ENCODE results near the gene FAM83E.
"Not testable (repeated sequence)": the region's sequence is repeated elsewhere in the genome, so short reads cannot be mapped to it uniquely, and the experiment has no call there.

FAM83E gene

DNA sequence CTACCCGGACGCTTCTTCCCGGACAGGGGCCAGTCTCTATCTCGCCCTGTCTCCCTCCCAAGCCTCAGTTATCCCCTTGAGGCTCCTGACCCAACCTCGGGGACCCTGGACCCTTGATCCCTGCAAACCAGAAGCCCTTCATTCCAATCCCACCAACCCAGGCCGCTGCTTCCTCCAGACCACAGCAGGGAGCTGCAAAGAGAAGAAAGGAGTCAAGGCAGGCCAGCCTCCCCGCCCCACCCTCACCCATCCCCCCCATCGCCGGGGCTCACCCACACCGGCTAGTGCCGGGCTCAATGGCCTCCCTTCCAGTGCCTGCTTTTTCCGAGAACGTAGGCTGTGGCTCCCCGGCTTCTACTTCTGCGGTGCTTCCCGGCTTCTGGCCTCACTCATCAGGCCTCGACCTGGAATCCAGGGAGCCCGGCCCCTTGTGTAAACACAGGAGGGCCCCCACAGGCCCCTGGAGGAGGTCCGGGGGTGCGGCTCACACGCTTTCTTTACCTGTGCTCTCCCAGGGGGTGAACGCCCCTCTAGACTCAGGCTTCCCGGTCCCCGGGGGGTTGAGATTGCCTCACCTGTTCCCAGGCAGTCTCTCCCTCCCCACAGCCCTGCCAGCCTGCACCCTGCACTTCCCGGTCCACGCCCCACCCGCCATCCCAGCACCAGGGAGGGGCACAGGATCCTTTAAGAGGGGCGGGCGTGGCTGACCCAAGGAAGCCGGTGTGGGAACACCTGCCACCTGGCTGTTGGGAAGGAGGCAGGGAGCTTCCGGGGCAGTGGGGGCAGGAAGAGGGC is at the start of gene FAM83E:
Gene FAM83E, minus strand, starts transcription at position 641 of the 795 bp plus-strand sequence. CDS start 1,704 bp downstream, outside the sequence.
- in situ Hi-C loops (cut with MboI; ENCODE audit: low sequenced_read_pairs) = no loop called here

DNA sequence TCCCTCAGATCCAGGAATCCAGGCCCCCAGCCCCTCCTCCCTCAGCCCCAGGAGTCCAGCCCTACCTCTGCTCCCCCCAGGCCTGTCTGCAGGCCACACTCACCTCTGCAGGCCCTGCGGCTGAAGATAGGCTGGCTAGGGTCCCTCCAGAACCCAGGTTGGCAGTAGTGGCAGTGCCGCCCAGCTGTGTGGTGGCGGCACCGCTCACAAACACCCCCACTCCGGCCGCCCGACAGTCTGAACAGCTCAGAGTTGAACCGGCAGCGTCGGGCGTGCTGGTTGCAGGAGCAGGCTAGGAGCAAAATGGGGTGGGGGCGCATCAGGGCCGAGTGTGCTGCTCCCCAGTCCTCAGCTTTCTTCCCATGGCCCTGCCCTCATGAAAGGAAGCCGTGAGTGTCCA is 49.6 kb upstream of the FAM83E start:
- in situ Hi-C loops (cut with MboI; ENCODE audit: low sequenced_read_pairs) = no loop called here

DNA sequence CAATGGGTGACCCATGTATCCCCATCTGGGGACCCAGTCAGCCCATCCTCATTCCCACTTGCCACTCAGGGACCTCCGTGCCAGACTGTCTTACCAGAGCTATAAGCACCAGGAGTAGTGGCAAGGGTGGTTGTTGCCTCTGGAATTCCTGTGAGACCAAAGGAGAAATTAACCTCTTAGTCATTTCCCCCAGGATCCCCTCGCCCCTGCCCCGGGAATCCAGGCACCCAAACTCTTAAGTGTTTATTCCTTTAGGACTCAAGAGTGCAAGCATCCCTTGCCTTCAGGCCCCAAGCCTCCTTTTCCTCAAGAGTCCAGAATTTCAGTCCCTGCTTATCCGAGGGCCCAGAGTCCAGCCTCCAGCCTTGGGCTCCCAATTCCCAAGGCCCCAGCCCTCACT is 48.8 kb upstream of the FAM83E start:
- in situ Hi-C loops (cut with MboI; ENCODE audit: low sequenced_read_pairs) = no loop called here

DNA sequence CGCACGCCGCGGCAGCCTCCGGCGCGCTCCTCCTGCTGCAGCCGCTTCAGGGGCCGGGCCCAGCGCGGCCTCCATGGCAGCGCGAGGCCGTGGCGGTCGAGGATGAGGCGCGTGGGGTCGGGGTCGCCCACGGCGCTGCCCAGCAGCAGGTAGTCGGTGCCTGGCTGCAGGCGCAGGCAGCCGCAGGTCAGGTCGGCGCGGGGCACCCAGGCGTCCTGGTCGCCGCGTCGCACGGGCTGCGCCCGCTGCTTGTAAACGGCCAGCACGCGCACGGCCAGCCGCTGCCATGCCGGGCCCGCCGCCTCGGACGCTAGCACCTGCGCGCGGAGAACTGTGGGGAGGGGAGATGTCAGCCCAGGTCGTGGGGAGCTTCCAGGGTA is 46.8 kb upstream of the FAM83E start:
- in situ Hi-C loops (cut with MboI; ENCODE audit: low sequenced_read_pairs) = no loop called here

DNA sequence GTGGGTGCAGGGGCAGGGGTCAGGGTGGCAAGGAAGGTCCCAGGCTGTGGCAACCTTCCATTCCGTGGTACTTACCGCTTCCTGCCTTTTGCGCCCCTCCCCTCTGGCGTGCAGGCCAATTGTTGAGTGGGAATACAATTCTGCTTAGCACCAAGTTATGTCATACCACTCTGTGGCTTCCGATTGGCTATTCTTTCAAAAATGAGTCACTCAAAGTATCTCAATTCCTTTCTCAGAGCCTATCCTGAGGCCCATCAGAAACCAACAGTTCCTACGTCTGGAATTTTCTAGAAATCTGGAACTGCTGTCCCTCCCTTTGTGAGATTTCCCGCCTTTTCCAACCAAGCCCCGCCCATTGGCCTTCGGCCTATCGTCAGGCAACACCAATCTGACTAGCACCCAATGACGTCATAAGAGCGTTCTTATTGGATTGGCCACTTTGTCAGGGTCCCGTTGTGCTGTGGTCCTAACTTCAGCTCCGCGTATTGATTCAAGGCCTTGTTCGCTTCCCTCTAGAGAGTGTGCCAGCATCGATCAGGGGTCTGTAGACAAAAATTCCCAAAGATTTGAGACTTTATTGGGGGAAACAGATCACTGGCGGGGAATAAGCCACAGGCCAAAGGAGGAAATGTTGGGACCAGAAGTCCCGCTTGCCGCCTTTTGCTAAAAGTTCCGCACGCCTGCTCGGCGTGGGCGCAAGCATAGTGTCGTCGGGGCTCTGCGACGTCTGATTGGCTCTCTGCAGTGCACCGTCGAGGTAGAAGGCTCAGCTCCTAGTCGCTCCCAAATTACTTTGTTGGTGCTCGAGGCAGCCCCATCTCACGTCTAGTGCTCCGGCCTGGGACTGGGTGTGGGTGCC is 46.2 kb upstream of the FAM83E start:
- in situ Hi-C loops (cut with MboI; ENCODE audit: low sequenced_read_pairs) = no loop called here

DNA sequence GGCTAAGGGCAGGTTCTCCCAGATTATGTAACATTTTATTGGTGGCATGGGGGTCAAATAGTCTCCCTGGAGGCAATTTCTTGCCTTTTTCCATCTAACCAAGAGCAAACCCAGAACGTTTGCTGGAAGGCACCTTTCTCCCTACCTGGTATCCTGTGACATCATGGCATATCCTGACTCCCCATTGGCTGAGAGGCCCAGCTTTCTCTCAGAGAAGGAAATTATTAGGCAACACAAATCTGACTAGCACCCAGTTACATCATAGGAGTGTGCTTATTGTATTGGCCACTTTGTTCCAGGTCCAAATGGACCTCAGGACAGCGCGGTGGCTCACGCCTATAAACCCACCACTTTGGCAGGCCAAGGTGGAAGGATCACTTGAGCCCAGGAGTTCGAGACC is 44.9 kb upstream of the FAM83E start:
- in situ Hi-C loops (cut with MboI; ENCODE audit: low sequenced_read_pairs) = no loop called here

DNA sequence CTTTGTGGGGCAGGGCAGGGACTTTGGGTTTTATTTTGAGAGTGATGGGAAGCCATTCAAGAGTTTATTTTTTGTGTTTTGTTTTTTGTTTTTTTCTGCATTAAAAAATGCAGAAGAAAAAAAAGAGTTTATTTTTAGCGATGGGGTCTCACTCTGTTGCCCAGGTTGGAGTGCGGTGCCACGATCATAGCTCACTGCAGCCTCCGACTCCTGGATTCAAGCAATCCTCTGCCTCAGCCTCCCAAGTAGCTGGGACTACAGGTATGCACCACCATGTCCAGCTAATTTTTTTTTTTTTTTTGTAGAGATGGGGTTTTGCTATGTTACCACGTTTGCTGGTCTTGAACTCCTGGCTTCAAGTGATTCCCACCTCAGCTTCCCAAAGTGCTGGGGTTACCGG is 43.6 kb upstream of the FAM83E start:
- in situ Hi-C loops (cut with MboI; ENCODE audit: low sequenced_read_pairs) = no loop called here

DNA sequence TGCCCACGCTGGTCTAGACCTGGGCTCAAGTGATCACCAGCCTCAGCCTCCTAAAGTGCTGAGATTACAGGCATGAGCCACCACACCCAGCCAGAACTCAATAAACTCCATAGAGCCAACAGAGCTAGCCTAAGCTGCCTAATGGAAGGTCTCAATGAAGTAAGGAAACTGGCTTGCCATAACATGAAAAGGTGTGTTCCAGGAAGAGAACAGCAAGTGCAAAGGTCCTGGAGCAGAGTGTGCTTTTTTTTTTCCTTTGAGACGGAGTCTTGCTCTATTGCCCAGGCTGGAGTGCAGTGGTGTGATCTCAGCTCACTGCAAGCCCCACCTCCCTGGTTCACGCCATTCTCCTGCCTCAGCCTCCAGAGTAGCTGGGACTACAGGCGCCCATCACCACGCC is 43.0 kb upstream of the FAM83E start:
- in situ Hi-C loops (cut with MboI; ENCODE audit: low sequenced_read_pairs) = not testable (repeated sequence)

DNA sequence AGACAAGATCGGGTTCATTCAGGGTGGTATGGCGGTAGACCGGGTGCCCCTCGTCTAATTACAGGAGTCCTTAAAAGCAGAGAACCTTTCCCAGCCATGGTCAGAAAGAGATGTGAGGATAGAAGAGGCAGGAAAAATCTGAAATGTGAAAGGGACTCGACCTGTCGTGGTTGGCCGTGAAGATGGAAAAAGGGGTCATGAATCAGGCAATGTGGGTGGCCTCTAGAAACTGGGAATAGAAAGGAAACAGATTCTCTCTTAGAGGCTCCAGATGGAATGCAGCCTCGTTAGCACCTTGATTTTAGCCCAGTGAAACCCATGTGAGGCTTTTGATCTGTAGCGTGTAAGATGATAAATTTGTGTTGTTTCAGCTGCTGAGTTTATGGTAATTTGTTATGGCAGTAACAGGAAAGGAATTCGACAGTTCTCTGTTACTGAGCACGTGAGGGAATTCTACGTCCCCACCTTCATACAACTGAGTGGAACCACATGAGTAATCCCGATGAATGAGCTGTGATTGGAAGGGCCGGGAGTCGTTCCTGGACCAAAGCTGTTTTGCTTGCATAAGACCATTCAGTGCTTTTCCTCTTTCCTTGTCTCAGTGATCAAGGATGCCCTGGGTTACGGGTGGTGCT is 42.1 kb upstream of the FAM83E start:
- in situ Hi-C loops (cut with MboI; ENCODE audit: low sequenced_read_pairs) = no loop called here

DNA sequence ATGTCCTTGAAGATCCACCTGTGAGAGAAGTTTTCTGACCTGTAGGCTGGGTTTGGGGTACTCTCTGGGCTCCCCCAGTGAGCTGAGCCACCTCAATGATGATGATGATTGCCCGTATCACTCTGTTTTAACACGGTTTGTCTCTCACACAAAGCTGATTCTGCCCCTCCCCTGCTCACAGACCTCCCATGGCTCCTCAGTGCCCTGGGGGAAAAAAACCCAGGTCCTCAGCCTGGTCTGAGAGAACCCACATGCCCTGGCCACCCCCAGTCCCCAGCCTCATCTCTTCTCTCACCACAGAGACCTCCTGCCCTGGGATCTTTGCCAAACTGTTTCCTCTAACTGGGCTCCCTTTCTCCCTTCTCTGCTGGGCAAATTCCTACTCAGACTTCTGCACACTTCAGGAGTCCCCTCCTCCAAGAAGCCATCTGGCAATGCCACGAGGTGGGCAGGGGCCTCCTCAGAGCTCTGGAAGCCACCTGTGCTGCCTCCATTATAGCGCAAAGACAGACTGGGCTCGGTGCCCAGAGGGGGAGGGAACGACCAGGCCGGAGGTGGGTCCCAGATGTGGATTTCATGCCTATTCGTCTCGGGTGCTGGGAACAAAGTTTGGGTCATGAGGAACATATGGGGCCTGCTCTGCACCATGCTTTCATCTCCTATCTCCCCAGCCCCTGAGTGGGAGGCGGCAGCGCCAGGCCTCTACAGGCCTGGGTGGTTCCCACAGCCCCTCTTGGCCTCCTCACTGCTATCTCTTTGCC is 39.6 kb upstream of the FAM83E start:
- in situ Hi-C loops (cut with MboI; ENCODE audit: low sequenced_read_pairs) = no loop called here

DNA sequence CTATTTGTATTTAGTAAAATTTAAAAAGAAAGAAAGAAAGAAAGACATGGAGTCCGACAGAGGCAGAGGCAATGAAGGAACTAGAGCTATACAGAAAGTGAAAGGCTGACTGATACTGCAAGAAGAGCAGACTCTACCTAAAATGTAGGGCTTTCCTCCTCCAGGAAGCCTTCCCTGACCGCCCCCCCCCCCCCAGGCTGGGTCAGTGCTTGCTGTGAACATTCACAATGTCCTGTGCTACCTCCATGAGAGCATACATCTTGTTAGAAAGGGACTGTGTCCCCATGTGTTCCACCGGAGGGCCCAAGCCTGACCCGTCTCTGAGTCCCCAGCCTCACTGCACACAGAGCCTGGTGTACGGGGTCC is 36.8 kb upstream of the FAM83E start:
- in situ Hi-C loops (cut with MboI; ENCODE audit: low sequenced_read_pairs) = no loop called here

DNA sequence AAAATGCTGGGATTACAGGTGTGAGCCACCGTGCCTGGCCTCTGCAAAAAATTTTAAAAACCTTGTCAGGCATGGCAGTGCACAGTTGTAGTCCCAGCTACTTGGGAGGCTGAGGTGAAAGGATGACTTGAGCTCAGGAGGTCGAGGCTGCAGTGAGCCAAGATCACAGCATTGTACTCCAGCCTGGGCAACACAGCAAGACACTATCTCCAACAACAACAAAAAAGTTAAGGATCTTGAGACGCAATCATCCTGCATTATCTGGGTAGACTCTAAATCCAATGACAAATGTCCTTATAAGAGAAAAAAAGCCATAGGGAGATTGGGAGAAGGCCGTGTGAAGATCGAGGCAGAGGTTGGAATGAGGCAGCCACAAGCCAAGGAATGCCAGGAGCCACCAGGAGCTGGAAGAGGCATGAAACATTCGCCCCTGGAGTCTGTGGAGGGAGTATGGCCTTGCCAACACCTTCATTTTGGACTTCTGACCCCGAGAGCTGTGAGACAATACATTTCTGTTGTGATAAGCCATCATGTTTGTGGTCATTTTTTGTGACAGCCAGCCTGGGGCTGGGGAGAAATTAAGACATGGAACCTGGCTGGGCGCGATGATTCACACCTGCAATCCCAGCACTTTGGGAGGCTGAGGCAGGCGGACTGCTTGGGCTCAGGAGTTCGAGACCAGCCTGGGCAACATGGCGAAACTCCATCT is 36.3 kb upstream of the FAM83E start:
- in situ Hi-C loops (cut with MboI; ENCODE audit: low sequenced_read_pairs) = no loop called here

DNA sequence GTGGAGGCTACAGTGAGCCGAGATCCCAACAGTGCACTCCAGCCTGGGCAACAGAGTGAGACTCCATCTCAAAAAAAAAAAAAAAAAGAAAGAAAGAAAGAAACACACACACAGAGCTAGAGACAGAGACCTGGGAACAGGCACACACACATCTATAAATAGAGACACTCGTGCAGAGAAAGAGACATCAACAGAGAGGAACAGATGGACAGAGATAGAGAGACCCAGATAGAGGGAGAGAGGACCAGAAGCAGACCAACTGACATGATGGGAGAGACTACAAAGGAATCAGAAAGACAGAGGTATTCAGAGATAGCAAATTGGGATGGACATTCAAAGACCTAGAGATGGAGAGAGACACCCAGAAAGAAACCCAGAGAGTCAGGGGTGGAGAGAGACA is 33.3 kb upstream of the FAM83E start:
- in situ Hi-C loops (cut with MboI; ENCODE audit: low sequenced_read_pairs) = no loop called here

DNA sequence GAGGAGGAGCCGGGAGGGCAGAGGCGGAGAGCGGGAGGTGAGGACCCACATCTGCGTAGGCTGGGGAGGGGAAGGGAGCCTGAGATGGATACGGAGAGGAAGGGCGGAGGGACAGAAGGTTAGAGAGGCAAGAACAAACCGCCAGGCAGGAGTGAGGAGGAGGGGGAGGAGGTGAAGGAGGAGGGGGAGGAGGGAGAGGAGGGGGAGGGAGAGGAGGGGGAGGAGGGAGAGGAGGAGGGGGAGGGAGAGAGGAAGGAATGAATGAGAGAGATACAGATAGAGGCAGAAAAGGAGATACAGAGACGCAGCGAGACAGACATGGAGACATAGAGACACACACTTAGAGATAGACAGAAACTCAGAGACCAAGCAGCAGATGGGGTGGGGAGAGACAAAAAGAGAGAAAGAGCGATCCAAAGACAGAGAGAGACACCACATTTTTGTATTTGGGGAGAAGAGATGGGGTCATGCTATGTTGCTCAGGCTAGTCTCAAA is 31.9 kb upstream of the FAM83E start:
- in situ Hi-C loops (cut with MboI; ENCODE audit: low sequenced_read_pairs) = no loop called here

DNA sequence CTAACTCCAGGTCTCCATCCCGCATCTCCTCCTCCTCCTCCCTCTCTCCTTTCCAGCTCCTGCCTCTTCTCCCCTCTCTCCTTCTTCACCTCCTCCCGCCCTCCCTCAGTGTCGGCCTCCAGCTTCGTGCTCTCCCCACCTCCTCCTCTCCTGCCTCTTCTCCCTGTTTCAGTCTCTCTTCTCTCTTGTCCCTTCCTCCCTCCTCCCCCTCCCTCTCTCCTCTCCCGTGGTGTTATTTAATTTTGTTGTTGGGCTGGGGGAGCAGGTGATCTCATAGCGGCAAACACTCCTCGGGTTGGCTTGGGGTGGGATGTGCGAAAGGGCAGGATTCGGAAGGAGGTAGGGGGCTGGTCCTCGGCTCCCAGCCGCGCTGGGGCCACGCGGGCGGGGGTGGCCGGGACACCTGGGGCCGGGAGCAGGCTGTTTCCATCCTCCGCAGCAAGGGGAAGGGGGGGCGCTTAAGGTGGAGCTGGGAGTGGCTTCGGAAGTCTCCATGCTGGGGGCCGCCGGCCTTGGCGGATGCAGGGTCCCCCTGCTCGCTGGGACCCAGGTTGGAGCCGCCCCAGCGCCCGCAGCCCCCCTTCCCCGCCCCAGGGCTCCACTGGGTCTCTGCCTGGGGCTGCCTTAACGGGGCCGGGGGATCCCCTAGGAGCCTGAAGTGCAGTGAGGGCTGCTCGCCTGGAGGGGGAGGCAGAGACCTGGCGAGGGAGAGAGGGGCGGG is 31.3 kb upstream of the FAM83E start, which contains the start of gene CA11:
Gene CA11, minus strand, starts transcription at position 187 of the 721 bp plus-strand sequence. CDS start 555 bp downstream, outside the sequence.
- in situ Hi-C loops (cut with MboI; ENCODE audit: low sequenced_read_pairs) = no loop called here

DNA sequence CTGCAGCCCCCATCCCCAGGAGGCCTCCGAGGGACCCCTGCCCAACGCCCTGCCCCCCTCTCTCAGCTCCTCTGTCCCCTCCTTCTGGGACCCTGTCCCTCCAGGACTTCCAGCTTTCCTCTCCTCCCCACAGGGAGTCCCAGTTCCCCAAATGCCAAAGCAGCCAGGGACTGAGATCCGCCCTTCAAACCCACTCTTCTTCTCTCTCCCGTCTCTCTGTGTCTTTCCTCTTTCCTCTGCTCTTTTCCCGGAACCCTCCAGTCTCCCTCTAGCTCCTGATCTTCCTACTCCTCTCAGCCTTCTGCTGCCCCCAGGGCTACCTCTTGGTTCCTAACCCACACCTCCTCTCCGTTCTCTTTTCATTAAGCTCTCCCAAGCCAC is 30.7 kb upstream of the FAM83E start:
- in situ Hi-C loops (cut with MboI; ENCODE audit: low sequenced_read_pairs) = no loop called here

DNA sequence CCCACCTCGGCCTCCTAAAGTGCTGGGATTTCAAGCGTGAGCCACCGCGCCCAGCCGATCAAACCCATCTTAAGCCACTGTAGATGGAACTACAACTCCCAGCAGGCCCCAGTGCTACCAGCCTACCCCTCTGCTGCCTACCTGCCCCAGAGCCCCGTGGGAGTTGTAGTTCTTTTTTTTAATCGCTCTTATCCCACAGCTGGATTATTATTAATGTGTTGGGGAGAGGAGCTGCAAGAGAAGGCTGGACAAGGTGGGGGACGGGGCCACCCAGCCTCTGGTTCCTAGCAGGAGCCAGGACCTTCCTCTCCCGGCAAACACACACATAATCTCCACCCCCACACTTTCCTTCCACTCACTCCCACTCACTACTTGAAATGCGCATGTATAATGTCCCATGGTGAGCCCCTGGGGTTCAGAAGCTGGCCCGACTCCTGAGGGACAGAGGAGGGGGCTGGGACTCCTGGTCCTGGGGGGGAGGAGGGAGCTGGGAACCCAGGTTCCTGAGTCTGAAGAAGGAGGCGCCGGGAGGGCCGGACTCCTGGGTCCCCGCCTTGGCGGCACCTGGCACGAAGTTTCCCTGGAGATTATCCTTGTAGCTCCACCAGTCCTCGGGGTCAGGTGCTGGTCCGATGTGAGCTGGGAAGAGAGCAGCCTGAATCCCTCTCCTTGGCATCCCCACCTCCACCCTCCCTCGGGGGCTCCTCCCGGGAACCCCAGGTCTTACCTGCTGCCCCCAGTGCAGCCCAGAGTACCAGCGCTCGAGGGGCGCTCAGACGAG is 30.2 kb upstream of the FAM83E start:
- in situ Hi-C loops (cut with MboI; ENCODE audit: low sequenced_read_pairs) = no loop called here

DNA sequence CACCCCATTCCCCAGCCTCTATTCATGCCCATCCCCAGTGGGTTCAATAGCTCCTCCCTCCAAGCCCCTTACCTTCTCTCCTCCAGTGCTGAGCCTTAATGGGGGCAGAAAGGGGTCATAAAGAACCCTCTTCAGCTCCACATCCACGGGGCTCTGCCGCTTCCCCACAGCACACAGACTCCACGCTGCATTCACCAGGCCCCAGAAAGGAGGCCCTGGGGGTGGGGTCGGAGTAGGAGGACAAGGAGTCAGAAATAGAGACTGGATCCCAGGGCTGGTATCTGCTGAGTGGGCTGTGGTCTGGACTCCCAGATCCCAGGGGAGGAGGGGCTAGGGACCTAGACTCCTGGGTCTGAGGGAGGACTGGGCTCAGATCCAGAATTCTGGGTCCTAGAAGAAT is 29.5 kb upstream of the FAM83E start:
- in situ Hi-C loops (cut with MboI; ENCODE audit: low sequenced_read_pairs) = no loop called here

DNA sequence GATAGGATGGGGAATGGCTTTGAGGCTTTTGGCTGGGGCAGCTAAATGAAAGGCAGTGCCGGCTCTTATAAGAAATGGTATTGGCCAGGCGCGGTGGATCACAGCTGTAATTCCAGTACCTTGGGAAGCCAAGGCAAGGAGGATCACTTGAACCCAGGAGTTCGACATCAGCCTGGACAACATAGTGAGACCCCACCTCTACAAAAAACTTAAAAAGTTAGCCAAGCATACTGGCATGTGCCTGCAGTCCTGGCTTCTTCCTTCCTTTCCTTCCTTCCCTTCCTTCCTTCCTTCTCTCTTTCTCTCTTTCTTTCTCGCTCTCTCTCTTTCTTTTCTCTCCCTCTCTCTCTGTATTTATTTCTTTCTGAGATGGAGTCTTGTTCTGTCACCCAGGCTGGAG is 28.0 kb upstream of the FAM83E start:
- in situ Hi-C loops (cut with MboI; ENCODE audit: low sequenced_read_pairs) = no loop called here
